Activated CD4-positive, CD25-positive, alpha-beta regulatory T cell (primary cell): Measurements from ENCODE around the gene IRX1.

Source experiments
- DNase-seq, 4 experiments: peaks; one replicate each; lab custom pipeline; 2025; lab: John Stamatoyannopoulos, UW

Gene IRX1

DNA sequence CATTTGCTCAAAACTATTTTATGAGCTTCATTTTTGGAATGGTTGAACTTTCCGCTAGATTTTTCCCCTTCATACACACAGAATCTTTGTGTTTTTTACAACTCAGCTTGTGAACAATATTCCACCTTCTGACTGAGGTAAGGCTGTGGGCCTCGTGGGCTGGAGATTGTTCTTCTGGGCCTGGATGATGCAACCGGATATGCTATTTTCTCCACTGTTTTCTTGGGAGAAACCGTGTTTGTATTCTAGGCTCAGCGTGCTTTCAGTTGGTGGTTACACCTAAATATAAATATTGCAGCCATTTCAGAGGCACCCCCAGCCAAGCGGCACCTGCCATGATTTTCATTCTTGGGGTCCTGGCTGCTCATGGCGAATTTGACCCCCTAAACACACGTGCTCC is 55.2 kb downstream of the IRX1 start:
- DNase-seq, result no peak
